Astrocyte of the spinal cord (primary cell): Measurements from ENCODE around the gene ERBB4.
A peak's percentile ranks its signal among the peaks of the same experiment; 100 is the strongest.

Experiments
- DNase-seq: peaks from one replicate; pipeline ENCODE4 v3.0.0; 2011; ENCODE audit warnings: low read depth, low spot score
- H3K4me3 ChIP-seq: 2 replicates; pipeline ENCODE4 v1.5.1; 2011; ENCODE audit warnings: low read depth, mild to moderate bottlenecking, low read length, moderate library complexity
- CTCF ChIP-seq: IDR thresholded peaks from 2 replicates; pipeline ENCODE4 v1.5.1; 2012; ENCODE audit warnings: low read depth, mild to moderate bottlenecking, low read length, inconsistent platforms
- in situ Hi-C: cut with HindIII; loops from 2 replicates; pipeline ENCODE4 v1.10.0; 2017; ENCODE audit warnings: low sequenced_read_pairs

The ERBB4 gene

GRCh38 chr2:211901226-211901846 is 637.3 kb downstream of the ERBB4 start:
- in situ Hi-C loops: no loop called here
- H3K4me3 ChIP-seq: no peak overlapping the region
- DNase-seq: no peak
- no peak for TF ChIP-seq CTCF

- no peak for DNase-seq
- in situ Hi-C loops: no loop called here
- no peak for TF ChIP-seq CTCF
- H3K4me3 ChIP-seq: no peak overlapping the region
Observed at GRCh38 chr2:211900518-211900917, 638.1 kb downstream of the ERBB4 start.

GRCh38 chr2:211900000-211900399 is 638.6 kb downstream of the ERBB4 start:
- TF ChIP-seq CTCF: no peak
- in situ Hi-C loops: no loop called here
- H3K4me3 ChIP-seq: no peak overlapping the region
- DNase-seq: peak; percentile 14

GRCh38 chr2:211898702-211899101 is 639.9 kb downstream of the ERBB4 start:
- in situ Hi-C loops: no loop called here

GRCh38 chr2:211881449-211881848 is 657.2 kb downstream of the ERBB4 start:
- no peak overlapping the region for H3K4me3 ChIP-seq
- DNase-seq: no peak
- in situ Hi-C loops: no loop called here
- no peak for TF ChIP-seq CTCF

More at GRCh38 chr2:211898702-211899101, 639.9 kb downstream of the ERBB4 start:
- TF ChIP-seq CTCF: no peak
- DNase-seq: no peak
- H3K4me3 ChIP-seq: no peak overlapping the region

GRCh38 chr2:211879323-211879722 is 659.3 kb downstream of the ERBB4 start:
- DNase-seq: no peak
- TF ChIP-seq CTCF: peak; percentile 40
- in situ Hi-C loops: no loop called here
- H3K4me3 ChIP-seq: no peak overlapping the region
